ENCODE data around the gene GMPS.

GMPS gene

DNA sequence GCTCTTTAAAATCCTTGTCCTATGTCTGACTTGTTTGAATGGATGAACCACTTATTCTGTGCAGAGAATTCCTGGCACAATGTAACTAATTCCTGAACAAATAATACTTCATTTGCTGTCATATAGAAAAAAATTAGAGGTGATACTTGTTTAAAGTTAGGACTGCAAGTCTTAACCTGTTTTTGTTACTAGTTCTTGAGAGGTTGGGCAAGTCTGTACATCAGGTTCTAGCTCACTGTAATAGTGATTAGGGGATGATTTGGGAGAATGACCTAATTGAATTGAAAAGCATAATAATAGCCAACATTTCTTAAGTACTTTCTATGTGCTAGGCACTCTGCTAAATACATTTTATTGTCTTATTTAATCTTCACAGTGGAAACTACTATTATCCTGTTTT is 49.3 kb downstream of the GMPS start:
- no peak overlapping the region for H3K4me3 Mint-ChIP-seq
- peaks cover 60% of the 10 kb centered on the region for H3K36me3 Mint-ChIP-seq (ENCODE audit: low read depth)
- no peaks in the 10 kb centered on the region for H3K4me1 Mint-ChIP-seq
- H3K27ac Mint-ChIP-seq: no peak overlapping the region
- TF ChIP-seq, protein P1, sequence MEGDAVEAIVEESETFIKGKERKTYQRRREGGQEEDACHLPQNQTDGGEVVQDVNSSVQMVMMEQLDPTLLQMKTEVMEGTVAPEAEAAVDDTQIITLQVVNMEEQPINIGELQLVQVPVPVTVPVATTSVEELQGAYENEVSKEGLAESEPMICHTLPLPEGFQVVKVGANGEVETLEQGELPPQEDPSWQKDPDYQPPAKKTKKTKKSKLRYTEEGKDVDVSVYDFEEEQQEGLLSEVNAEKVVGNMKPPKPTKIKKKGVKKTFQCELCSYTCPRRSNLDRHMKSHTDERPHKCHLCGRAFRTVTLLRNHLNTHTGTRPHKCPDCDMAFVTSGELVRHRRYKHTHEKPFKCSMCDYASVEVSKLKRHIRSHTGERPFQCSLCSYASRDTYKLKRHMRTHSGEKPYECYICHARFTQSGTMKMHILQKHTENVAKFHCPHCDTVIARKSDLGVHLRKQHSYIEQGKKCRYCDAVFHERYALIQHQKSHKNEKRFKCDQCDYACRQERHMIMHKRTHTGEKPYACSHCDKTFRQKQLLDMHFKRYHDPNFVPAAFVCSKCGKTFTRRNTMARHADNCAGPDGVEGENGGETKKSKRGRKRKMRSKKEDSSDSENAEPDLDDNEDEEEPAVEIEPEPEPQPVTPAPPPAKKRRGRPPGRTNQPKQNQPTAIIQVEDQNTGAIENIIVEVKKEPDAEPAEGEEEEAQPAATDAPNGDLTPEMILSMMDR (IDR thresholded peaks at IDR 0.05): no peak
- DNase-seq: no peak
- no peaks in the 10 kb centered on the region for H3K9me3 Mint-ChIP-seq
- no peaks in the 10 kb centered on the region for H3K27me3 Mint-ChIP-seq (ENCODE audit: low read depth, poor library complexity)

DNA sequence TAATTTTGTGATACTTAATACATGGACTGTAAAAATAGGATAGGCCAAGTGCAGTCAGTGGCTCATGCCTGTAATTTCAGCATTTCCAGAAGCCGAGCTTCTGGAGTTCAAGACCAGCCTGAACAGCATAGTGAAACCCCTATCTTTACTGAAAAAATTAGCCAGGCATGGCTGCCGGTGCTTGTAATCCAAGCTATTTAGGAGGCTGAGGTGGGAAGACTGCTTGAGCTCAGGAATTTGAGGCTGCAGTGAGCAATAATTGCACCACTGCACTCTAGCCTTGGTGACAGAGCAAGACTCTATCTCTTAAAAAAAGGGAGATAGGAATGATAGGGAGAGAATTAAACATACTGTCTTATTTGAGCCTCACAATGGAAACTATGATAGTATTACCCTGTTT is 51.0 kb downstream of the GMPS start:
- peak overlapping the region; percentile 86 for H3K27ac Mint-ChIP-seq
- no peaks in the 10 kb centered on the region for H3K9me3 Mint-ChIP-seq
- no peaks in the 10 kb centered on the region for H3K4me1 Mint-ChIP-seq
- TF ChIP-seq, protein P1 (IDR thresholded peaks at IDR 0.05): no peak
- H3K27me3 Mint-ChIP-seq (ENCODE audit: low read depth, poor library complexity): no peaks in the 10 kb centered on the region
- no peak for DNase-seq
- H3K4me3 Mint-ChIP-seq: no peak overlapping the region
- H3K36me3 Mint-ChIP-seq (ENCODE audit: low read depth): peaks cover 63% of the 10 kb centered on the region

DNA sequence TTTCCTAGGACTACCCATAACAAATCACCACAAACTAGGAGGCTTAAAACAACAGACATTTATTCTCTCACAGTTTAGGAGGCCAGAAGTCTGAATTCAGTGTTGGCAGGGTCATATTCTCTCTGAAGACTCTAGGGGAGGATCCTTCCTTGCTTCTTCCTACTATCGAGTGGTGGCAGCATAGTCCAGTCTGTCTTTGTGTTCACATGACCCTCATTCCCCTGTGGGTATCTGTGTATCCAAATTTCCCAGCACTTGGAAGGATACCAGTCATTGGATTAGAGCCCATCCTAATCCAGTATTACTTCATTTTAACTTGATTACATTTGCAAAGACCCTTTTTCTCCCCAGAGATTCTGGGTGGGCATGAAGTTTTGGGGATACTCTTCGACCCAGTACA is 63.8 kb downstream of the GMPS start:
- TF ChIP-seq, protein P1 (IDR thresholded peaks at IDR 0.05): no peak
- H3K4me3 Mint-ChIP-seq: no peak overlapping the region
- H3K4me1 Mint-ChIP-seq: no peaks in the 10 kb centered on the region
- H3K27ac Mint-ChIP-seq: no peak overlapping the region
- H3K27me3 Mint-ChIP-seq (ENCODE audit: low read depth, poor library complexity): no peaks in the 10 kb centered on the region
- no peaks in the 10 kb centered on the region for H3K9me3 Mint-ChIP-seq
- peaks cover 71% of the 10 kb centered on the region for H3K36me3 Mint-ChIP-seq (ENCODE audit: low read depth)
- no peak for DNase-seq

DNA sequence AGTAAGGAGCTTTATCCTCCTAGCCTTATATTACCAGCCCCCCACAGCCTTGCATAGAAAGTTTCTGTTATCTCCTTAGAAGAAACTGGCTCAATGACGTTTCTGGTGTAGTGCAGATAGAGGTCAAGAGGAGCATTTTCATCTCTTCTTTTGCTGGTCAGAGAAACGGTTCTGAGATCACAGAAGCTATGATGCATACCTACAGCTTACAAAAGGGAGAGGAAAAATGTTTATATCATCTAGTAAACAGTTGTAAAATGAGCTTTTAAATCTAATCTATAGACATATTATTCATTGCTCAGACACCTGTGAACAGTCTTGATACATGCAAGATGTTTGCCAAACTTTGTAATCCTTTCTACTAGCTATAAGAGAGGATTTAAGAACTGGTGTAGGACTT is 68.0 kb downstream of the GMPS start:
- H3K27me3 Mint-ChIP-seq (ENCODE audit: low read depth, poor library complexity): no peaks in the 10 kb centered on the region
- peaks cover 82% of the 10 kb centered on the region for H3K36me3 Mint-ChIP-seq (ENCODE audit: low read depth)
- H3K27ac Mint-ChIP-seq: no peak overlapping the region
- TF ChIP-seq, protein P1 (IDR thresholded peaks at IDR 0.05): no peak
- DNase-seq: no peak
- no peaks in the 10 kb centered on the region for H3K9me3 Mint-ChIP-seq
- no peak overlapping the region for H3K4me3 Mint-ChIP-seq
- no peaks in the 10 kb centered on the region for H3K4me1 Mint-ChIP-seq

DNA sequence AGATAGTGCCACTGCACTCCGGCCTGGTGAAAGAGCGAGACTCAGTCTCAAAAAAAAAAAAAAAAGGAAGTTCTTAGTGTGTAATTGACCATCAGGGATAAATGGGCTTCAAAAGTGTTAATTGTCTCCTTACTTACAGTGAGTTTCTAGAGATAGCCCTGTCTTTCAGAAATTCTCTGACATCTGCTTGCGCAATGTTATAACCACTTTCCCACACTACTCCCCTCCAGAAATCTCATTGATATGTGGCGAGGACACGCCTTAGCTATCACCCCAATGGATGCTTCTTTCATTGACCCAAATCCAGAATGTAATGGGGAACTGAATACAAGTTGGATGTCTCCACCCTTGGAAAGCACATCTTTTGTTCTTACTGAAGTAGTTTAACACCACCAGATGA is 70.9 kb downstream of the GMPS start:
- H3K36me3 Mint-ChIP-seq (ENCODE audit: low read depth): peaks cover 63% of the 10 kb centered on the region
- DNase-seq: no peak
- no peaks in the 10 kb centered on the region for H3K9me3 Mint-ChIP-seq
- TF ChIP-seq, protein P1 (IDR thresholded peaks at IDR 0.05): no peak
- H3K4me1 Mint-ChIP-seq: no peaks in the 10 kb centered on the region
- no peak overlapping the region for H3K4me3 Mint-ChIP-seq
- H3K27me3 Mint-ChIP-seq (ENCODE audit: low read depth, poor library complexity): no peaks in the 10 kb centered on the region
- peak overlapping the region; percentile 51 for H3K27ac Mint-ChIP-seq

DNA sequence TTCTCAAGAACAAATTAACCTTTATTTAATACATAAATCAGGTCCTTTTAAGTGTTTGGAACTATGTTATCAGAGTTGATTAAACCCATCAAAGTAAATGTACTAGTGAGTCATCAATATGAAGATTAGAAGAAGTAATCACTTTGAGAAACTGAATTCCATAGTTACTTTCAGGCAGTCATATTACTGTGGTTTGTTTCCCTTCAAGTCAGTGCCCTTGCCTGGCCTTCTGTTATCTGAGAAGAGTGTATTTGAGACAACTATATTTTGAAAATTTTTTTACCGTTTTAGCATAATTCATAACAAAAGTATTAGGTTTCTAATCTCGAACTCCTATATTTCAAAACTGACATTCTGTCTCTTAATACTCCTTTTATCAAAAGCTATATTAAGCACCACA is 73.6 kb downstream of the GMPS start:
- no peak for DNase-seq
- Mint-ChIP-seq H3K27me3 (ENCODE audit: low read depth, poor library complexity) (no peaks in the 10 kb centered on the region), H3K9me3 (no peaks in the 10 kb centered on the region), H3K27ac (no peak overlapping the region), H3K4me1 (peaks cover 2% of the 10 kb centered on the region), H3K36me3 (ENCODE audit: low read depth) (peaks cover 40% of the 10 kb centered on the region), H3K4me3 (no peak overlapping the region)
- TF ChIP-seq, protein P1 (IDR thresholded peaks at IDR 0.05): no peak

Measured in nephron progenitor cell (in vitro differentiated cells).